ENCODE data around the gene MPPED1.

MPPED1 gene

GRCh38 chr22:43479301-43479950 is 67.6 kb downstream of the MPPED1 start:
- DNase-seq: no peak

- no peak for DNase-seq
Measured at GRCh38 chr22:43479962-43480361, 68.1 kb downstream of the MPPED1 start.

GRCh38 chr22:43481568-43482317 is 69.9 kb downstream of the MPPED1 start:
- DNase-seq: no peak

GRCh38 chr22:43482318-43482625 is 70.5 kb downstream of the MPPED1 start:
- no peak for DNase-seq

GRCh38 chr22:43483266-43483665 is 71.5 kb downstream of the MPPED1 start:
- DNase-seq: no peak

- no peak for DNase-seq
Measured at GRCh38 chr22:43483669-43484068, 71.9 kb downstream of the MPPED1 start.

- DNase-seq: no peak
Measured at GRCh38 chr22:43484227-43484626, 72.4 kb downstream of the MPPED1 start.

GRCh38 chr22:43485502-43486089 is 73.8 kb downstream of the MPPED1 start:
- DNase-seq: no peak

GRCh38 chr22:43487311-43488030 is 75.7 kb downstream of the MPPED1 start:
- DNase-seq: no peak

GRCh38 chr22:43488031-43488866 is 76.4 kb downstream of the MPPED1 start:
- DNase-seq: no peak

- no peak for DNase-seq
Measured at GRCh38 chr22:43488937-43489336, 77.1 kb downstream of the MPPED1 start.

GRCh38 chr22:43490311-43490710 is 78.5 kb downstream of the MPPED1 start:
- no peak for DNase-seq

GRCh38 chr22:43491177-43491576 is 79.4 kb downstream of the MPPED1 start:
- no peak for DNase-seq

GRCh38 chr22:43491737-43492136 is 79.9 kb downstream of the MPPED1 start:
- no peak for DNase-seq

- no peak for DNase-seq
Measured at GRCh38 chr22:43493297-43493696, 81.5 kb downstream of the MPPED1 start.

- DNase-seq: no peak
Measured at GRCh38 chr22:43497956-43498855, 86.4 kb downstream of the MPPED1 start.

- DNase-seq: no peak
Measured at GRCh38 chr22:43498856-43499253, 87.0 kb downstream of the MPPED1 start.

- DNase-seq: no peak
Measured at GRCh38 chr22:43500792-43501785, 89.3 kb downstream of the MPPED1 start.

- no peak for DNase-seq
Measured at GRCh38 chr22:43501878-43502277, 90.1 kb downstream of the MPPED1 start.

GRCh38 chr22:43502306-43502874 is 90.6 kb downstream of the MPPED1 start:
- DNase-seq: no peak
